OCI-LY3 (cell line): ENCODE data around the gene NPY.

ENCODE experiments used
- EZH2phosphoT487 ChIP-seq: fragments of 200-600 bp; shearing (Covaris generic); IDR thresholded peaks from 2 replicates; pipeline ENCODE4 v1.6.1; 2018; ENCODE audit warnings: antibody characterized with exemption, mixed run types, low read depth
- TF ChIP-seq, protein P1 (sequence below): fragments of 200-600, 300-600 bp; sonication (generic); IDR thresholded peaks from 2 replicates; pipeline ENCODE4 v1.5.1; 2014; ENCODE audit warnings: antibody characterized with exemption, low read length, low read depth

DNA sequence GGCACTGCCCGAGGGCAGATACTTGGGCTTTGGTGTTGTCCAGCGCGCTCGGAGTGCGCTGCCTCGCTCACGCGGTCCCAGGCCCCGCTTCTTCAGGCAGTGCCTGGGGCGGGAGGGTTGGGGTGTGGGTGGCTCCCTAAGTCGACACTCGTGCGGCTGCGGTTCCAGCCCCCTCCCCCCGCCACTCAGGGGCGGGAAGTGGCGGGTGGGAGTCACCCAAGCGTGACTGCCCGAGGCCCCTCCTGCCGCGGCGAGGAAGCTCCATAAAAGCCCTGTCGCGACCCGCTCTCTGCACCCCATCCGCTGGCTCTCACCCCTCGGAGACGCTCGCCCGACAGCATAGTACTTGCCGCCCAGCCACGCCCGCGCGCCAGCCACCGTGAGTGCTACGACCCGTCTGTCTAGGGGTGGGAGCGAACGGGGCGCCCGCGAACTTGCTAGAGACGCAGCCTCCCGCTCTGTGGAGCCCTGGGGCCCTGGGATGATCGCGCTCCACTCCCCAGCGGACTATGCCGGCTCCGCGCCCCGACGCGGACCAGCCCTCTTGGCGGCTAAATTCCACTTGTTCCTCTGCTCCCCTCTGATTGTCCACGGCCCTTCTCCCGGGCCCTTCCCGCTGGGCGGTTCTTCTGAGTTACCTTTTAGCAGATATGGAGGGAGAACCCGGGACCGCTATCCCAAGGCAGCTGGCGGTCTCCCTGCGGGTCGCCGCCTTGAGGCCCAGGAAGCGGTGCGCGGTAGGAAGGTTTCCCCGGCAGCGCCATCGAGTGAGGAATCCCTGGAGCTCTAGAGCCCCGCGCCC is at the start of gene NPY:
- TF ChIP-seq, protein P1, sequence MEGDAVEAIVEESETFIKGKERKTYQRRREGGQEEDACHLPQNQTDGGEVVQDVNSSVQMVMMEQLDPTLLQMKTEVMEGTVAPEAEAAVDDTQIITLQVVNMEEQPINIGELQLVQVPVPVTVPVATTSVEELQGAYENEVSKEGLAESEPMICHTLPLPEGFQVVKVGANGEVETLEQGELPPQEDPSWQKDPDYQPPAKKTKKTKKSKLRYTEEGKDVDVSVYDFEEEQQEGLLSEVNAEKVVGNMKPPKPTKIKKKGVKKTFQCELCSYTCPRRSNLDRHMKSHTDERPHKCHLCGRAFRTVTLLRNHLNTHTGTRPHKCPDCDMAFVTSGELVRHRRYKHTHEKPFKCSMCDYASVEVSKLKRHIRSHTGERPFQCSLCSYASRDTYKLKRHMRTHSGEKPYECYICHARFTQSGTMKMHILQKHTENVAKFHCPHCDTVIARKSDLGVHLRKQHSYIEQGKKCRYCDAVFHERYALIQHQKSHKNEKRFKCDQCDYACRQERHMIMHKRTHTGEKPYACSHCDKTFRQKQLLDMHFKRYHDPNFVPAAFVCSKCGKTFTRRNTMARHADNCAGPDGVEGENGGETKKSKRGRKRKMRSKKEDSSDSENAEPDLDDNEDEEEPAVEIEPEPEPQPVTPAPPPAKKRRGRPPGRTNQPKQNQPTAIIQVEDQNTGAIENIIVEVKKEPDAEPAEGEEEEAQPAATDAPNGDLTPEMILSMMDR: no peak
- TF ChIP-seq EZH2phosphoT487: no peak
